Fibroblast of mammary gland (primary cell): ENCODE measurements around the gene CFAP107.
"Not testable (repeated sequence)": the region's sequence is repeated elsewhere in the genome, so short reads cannot be mapped to it uniquely, and the experiment has no call there.

Experiments used
- DNase-seq: peaks from one replicate; pipeline ENCODE4 v3.0.0-alpha.2; 2010; ENCODE audit warnings: low read depth
- H3K4me3 ChIP-seq: 2 replicates; pipeline ENCODE4 v1.5.1; 2011; ENCODE audit warnings: low read depth, mild to moderate bottlenecking, low read length, moderate library complexity; ENCODE audit not compliant: control insufficient read depth
- CTCF ChIP-seq: conservative IDR thresholded peaks from 2 replicates; pipeline ENCODE4 v1.5.1; 2011; ENCODE audit warnings: low read depth, low read length, inconsistent platforms; ENCODE audit not compliant: control insufficient read depth, insufficient read depth

The CFAP107 gene

GRCh38 chr1:12715896-12716437 lies 30.0 kb upstream of the CFAP107 start, which contains the start of gene AADACL3:
AADACL3 (plus strand) TSS chr1:12716110; CDS start chr1:12716177, 67 bp downstream.
- no peak for DNase-seq
- no peak within 1 kb of the TSS for H3K4me3 ChIP-seq
- no peak for TF ChIP-seq CTCF

GRCh38 chr1:12717301-12717838 lies 28.6 kb upstream of the CFAP107 start:
- no peak overlapping the region for H3K4me3 ChIP-seq
- TF ChIP-seq CTCF = no peak
- no peak for DNase-seq

- H3K4me3 ChIP-seq = no peak overlapping the region
- no peak for TF ChIP-seq CTCF
- no peak for DNase-seq
Measured at GRCh38 chr1:12722626-12723025, 23.4 kb upstream of the CFAP107 start.

GRCh38 chr1:12728391-12728790 lies 17.6 kb upstream of the CFAP107 start:
- H3K4me3 ChIP-seq = no peak overlapping the region
- no peak for TF ChIP-seq CTCF
- no peak for DNase-seq

GRCh38 chr1:12730156-12730555 lies 15.8 kb upstream of the CFAP107 start:
- no peak for TF ChIP-seq CTCF
- no peak overlapping the region for H3K4me3 ChIP-seq
- DNase-seq = no peak

GRCh38 chr1:12731084-12731483 lies 14.9 kb upstream of the CFAP107 start:
- not testable (repeated sequence) for DNase-seq, H3K4me3 ChIP-seq

- H3K4me3 ChIP-seq = no peak overlapping the region
- no peak for DNase-seq
- TF ChIP-seq CTCF = no peak
Measured at GRCh38 chr1:12734651-12735050, 11.3 kb upstream of the CFAP107 start.
